Measurements from ENCODE around the gene DCST2. TPM values are rescaled to one million over a fixed set of nuclear protein-coding genes. Genes with fewer than 3 reads are reported as not detected.

The DCST2 gene
- total and polyA plus RNA-seq, 9 of the 15 experiments (the other 6 are each of a cell fraction or from before 2014, with no cell fraction given), result 0.09 to 0.49 (median 0.11) TPM; not detected in 3

GRCh38 chr1:154996966-154997701, 36.4 kb downstream of the DCST2 start:
- no peak overlapping the region for H3K4me3 ChIP-seq
- no peak for FAIRE-seq
- H3K4me1 ChIP-seq (replicated peaks in 1 of 2; ENCODE audit: control insufficient read depth in 2 of 2, insufficient read depth in 2 of 2, low read length in 2 of 2), result peaks cover 48 to 65% of the 10 kb centered on the region in 2 experiments
- intact Hi-C loops (cut with micrococcal nuclease), result no loop called here
- ChIA-PET POLR2A (interaction anchor here (0.6 to 8.2 kb wide), 5 partner anchors 10 to 61 kb away, joined by 3 to 80 read pairs (median 3); partner anchors contain the start of genes CKS1B, FLAD1, PBXIP1 and PMVK), CTCF (ENCODE audit: low intra/inter-chr PET ratio) (interaction anchor here (1.0 to 1.1 kb wide), 2 partner anchors 35 kb away, joined by 3 read pairs; partner anchors contain the start of gene PYGO2)
- ATAC-seq, result no peak
- 86% methylated on average over 15 of the region's 15 CpGs for WGBS (ENCODE audit: insufficient coverage, low coverage, missing lambda C conversion rate)
- H3K27me3 ChIP-seq (ENCODE audit: control insufficient read depth in 2 of 2, insufficient read depth in 2 of 2, low read length in 2 of 2), result no peaks in the 10 kb centered on the region
- H3K27ac ChIP-seq (ENCODE audit: extremely low read depth, low read depth, low read length), result no peak overlapping the region
- BruUV-seq (replicated peaks), result no TSS peak
- no peaks in the 10 kb centered on the region for H4K20me1 ChIP-seq (replicated peaks; ENCODE audit: control insufficient read depth, insufficient read depth, low read length)
- in situ Hi-C loops (cut with MboI), result no loop called here
- no peak for DNase-seq (ENCODE audit: extremely low read depth in 1 of 4, low spot score in 3 of 4)
- peaks cover 6% of the 10 kb centered on the region for H3K9me1 ChIP-seq (ENCODE audit: control insufficient read depth, insufficient read depth, low read length)
- H3K79me2 ChIP-seq (ENCODE audit: control insufficient read depth, insufficient read depth, low read length), result peaks cover 7% of the 10 kb centered on the region; the same call in 2 of the 3 replicates
- peaks cover 10% of the 10 kb centered on the region; the same call in 2 of the 3 replicates for H3K36me3 ChIP-seq (ENCODE audit: control insufficient read depth, insufficient read depth, low read length)
- peak overlapping the region in 1 of 2 experiments; percentile 74; a peak in 1 of 4 replicates for H3K9ac ChIP-seq (ENCODE audit: insufficient read depth in 1 of 2, low read depth in 2 of 2, low read length in 2 of 2)
- no peaks in the 10 kb centered on the region for H3K9me3 ChIP-seq (replicated peaks; ENCODE audit: control insufficient read depth, insufficient read depth, low read depth, low read length)
- no peak overlapping the region for H2AFZ ChIP-seq (ENCODE audit: low read depth, low read length)
- H3K4me2 ChIP-seq (ENCODE audit: insufficient read depth, low read length), result no peak overlapping the region
- TF ChIP-seq ZNF561 (CRISPR knock-in tag; conservative IDR thresholded peaks at IDR 0.05) (no peak), ZNF282 (CRISPR knock-in tag; IDR thresholded peaks at IDR 0.05) (no peak), ZNF121 (CRISPR knock-in tag; conservative IDR thresholded peaks at IDR 0.05) (no peak), ZZZ3 (IDR thresholded peaks at IDR 0.05) (no peak), ZNF140 (CRISPR knock-in tag; IDR thresholded peaks at IDR 0.05) (no peak), ZNF212 (CRISPR knock-in tag; IDR thresholded peaks at IDR 0.05) (no peak), MED1 (CRISPR knock-in tag; IDR thresholded peaks at IDR 0.05; ENCODE audit: borderline replicate concordance) (no peak), RUNX1 (IDR thresholded peaks at IDR 0.05; ENCODE audit: low read depth) (no peak), ZNF263 (CRISPR knock-in tag; IDR thresholded peaks at IDR 0.05; ENCODE audit: borderline replicate concordance) (no peak), XRCC3 (IDR thresholded peaks at IDR 0.05) (no peak), KLF6 (CRISPR knock-in tag; IDR thresholded peaks at IDR 0.05; ENCODE audit: borderline replicate concordance) (no peak), MNT (conservative IDR thresholded peaks at IDR 0.05) (no peak), NR0B1 (IDR thresholded peaks at IDR 0.05; ENCODE audit: partially characterized antibody) (no peak), CXXC5 (CRISPR knock-in tag; IDR thresholded peaks at IDR 0.05) (no peak), POLR2AphosphoS5 (IDR thresholded peaks at IDR 0.05; ENCODE audit: control insufficient read depth, insufficient read depth, low read depth, low read length) (no peak), ZNF76 (CRISPR knock-in tag; IDR thresholded peaks at IDR 0.05; ENCODE audit: borderline replicate concordance) (no peak)
- TF ChIP-seq, protein P1, sequence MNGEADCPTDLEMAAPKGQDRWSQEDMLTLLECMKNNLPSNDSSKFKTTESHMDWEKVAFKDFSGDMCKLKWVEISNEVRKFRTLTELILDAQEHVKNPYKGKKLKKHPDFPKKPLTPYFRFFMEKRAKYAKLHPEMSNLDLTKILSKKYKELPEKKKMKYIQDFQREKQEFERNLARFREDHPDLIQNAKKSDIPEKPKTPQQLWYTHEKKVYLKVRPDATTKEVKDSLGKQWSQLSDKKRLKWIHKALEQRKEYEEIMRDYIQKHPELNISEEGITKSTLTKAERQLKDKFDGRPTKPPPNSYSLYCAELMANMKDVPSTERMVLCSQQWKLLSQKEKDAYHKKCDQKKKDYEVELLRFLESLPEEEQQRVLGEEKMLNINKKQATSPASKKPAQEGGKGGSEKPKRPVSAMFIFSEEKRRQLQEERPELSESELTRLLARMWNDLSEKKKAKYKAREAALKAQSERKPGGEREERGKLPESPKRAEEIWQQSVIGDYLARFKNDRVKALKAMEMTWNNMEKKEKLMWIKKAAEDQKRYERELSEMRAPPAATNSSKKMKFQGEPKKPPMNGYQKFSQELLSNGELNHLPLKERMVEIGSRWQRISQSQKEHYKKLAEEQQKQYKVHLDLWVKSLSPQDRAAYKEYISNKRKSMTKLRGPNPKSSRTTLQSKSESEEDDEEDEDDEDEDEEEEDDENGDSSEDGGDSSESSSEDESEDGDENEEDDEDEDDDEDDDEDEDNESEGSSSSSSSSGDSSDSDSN (IDR thresholded peaks at IDR 0.05; ENCODE audit: borderline replicate concordance in 1 of 2, low read depth in 2 of 2, low read length in 2 of 2), result no peak

Measured in K562 (cell line).